GM15510 (cell line): ENCODE data around the gene C5orf63.

ENCODE experiments used
- POLR2A ChIP-seq: IDR thresholded peaks from 3 replicates; pipeline ENCODE4 v1.6.1; 2011; ENCODE audit warnings: borderline replicate concordance; ENCODE audit not compliant: insufficient read length; ENCODE audit errors: extremely low read depth

The C5orf63 gene

DNA sequence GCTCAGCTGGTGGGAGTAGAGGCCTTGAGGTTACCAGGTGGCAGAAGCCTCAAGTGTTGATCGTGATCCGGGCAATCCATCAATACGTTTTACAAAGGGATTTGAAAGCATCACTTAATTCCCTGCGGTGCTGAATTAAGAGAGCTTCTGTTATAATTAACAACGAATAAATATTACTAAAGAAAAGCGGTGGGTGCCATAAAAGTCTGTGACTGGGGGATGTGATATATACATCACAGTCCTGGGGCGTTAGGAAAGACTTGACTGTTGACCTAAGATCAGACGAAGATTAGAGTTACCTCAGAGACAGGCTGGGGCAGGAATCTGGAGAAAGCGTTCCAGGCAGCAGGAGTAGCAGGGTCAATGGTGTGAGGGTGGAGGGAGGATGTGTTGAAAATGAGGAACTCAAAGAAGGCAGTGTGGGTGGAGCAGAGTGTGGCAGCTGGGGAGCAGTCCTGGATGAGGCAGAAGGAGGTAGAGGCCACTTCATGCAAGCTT, 6.7 kb upstream of the C5orf63 start:
- no peak for TF ChIP-seq POLR2A

DNA sequence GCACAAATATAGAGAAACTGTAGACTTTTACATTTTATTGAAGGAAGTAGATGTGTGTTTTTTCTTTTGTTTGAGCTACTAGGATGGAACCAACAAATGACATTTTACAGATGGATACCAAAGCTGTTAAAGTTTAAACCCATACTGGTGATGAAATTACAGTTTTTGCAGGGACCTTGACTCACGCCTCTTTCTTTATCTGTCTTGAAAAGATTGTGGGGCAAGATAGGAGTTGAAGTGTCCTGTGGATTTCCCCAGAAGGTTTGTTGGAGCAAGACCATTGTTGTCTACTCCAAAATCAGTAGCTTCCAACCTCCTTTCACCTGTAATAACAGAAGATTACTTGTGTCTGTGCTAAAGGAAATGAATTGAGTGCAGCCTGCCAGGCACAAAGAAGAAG, 4.1 kb upstream of the C5orf63 start:
- no peak for TF ChIP-seq POLR2A

DNA sequence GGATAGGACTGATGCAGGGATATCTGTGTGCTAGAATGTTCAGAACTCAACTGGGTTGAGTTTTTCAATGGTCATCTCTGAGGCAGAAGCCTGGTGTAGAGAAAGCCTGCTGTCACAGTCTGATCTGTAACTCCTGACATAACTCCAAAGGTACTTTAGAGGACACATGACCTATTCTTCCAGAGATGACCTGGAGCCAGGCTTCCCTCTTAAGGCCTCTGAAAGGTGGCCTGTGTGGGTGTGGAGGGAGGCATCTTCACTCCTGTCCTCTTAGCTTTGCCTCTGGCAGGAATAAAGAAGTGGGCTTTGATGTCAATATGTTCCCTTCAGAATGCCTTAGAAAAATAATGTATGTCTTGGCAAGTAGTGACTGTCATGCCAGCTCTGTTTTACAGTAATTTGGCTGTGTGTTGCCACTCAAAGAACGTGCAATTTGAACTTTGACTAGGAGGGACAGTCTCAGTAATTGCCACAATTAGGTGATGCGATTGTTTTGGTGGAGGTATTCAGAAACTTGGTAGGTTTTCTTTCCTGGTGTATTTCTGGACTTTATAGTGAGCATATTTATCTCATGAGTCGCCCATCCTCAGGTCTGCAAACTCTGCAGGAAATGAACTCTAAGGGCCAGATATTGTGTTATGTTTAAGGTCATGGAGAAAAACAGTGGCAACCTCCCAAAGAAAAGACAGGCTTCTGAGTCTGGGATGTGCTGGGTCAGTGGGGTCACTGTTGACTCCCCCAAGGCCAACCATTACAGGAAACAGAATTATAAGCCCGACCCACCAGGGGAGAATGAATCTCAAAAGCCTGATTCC, 3.2 kb upstream of the C5orf63 start:
- no peak for TF ChIP-seq POLR2A

DNA sequence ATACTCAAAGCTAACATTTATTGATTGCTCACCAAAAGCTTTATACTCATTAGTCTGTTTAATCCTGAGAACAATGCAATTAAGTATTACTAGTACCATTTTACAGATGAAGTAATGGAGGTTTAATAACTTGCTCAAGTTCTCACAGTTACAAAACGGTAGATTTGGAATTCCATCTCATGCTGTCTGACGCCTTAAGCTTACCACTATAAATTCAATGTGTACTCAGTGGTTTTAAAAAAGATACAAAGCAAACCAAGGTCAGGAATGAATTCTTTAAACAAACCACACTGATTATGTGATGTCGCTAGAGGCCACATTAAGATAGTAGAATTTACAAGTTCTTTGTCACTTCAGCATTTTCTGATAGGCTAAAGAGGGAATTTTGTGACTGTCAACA, 1.2 kb upstream of the C5orf63 start:
- no peak for TF ChIP-seq POLR2A

DNA sequence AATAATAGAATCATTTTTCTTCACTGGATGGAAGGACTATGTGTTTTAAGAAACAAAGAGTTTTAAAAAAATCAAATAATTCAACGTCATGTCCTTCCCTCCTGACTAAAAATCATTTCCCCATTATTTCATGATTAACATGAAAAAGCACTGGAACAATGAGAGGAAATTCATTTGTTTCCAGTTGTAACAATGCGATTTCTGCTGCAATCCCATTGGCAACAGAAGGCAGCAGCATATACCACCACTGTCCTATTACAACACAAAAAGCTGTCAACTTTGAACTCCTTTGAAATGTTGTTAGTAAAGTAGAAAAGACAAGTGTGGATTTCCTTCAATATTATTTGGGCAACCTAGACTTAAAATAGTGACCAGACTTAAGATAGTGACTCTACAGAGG, 3.1 kb downstream of the C5orf63 start:
- no peak for TF ChIP-seq POLR2A

DNA sequence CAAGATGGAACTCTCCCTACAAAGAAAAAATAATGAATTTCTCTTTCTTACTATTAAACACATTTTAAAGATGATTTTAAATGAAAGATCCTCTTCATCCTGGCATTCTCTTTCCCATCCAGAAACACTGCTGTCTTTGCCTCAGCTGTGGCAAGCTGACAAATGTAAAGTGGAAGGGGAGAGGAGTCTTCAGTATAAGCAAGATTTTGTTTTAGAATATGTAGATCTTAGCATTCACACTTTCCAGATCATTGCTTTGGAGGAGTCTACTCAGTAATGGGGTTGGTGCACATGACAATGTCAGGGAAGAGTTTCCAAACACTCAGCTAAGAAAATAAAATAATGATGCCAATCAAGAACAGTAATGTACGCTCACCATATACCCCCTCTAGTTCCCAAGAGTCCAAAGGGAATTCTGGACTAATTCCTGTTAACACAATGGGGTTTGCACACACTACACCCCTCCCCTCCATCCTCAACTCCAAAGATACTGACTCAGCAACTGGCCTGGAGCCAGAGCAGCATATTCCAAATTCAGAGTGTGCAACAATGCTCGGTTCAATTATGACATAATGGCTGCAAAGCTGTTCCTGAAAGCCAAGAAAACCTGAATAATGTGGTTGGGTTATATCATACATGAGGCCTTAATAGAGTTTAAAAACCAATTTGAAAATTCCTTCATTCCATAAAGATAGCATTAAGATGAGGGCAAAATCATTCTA, 4.6 kb downstream of the C5orf63 start:
- TF ChIP-seq POLR2A = no peak

DNA sequence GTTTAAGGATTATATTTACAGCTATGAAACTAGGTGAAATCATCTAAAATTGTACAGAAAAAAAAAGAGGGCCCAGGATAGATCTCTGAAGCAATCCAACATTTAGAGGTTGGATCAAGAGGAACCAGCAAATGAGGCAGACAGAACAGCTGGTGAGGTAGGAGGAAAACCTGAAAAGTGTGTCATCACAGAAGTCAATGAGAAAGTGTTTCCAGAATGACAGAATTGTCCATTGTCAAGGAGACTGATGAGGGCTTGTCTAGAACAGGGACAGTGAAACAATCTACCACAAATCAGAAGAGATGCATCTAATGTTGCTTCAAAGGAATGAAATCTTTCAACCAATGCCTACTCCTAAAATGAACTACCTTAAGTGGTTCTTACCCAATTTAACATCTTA, 6.6 kb downstream of the C5orf63 start:
- no peak for TF ChIP-seq POLR2A

DNA sequence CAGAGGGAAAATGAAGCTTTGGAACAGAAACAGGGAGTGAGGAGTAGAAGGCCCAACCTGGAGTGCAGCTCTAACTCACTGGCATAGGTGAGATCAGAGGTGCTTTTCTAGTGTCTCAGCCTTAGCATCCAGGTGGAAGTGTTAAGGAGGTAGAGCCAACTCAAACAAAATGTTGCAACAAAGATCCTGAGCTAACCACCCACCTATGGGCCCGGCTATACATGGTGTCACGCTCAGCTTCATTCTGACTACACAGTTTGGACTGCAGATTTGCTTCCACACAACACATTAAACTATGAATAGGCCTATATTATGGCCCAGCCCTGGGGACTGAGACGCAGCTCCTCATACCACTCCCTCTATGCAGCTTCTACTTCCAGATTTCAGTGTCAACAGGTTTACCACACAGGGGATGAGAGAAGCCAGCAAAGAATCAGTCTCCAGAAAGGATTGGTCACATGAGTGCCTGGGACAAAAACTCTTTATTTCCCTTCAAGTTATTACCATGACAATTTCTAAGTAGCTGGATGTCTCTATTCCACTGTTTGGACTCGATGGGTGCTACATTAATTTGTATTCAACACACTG, 9.0 kb downstream of the C5orf63 start:
- no peak for TF ChIP-seq POLR2A

DNA sequence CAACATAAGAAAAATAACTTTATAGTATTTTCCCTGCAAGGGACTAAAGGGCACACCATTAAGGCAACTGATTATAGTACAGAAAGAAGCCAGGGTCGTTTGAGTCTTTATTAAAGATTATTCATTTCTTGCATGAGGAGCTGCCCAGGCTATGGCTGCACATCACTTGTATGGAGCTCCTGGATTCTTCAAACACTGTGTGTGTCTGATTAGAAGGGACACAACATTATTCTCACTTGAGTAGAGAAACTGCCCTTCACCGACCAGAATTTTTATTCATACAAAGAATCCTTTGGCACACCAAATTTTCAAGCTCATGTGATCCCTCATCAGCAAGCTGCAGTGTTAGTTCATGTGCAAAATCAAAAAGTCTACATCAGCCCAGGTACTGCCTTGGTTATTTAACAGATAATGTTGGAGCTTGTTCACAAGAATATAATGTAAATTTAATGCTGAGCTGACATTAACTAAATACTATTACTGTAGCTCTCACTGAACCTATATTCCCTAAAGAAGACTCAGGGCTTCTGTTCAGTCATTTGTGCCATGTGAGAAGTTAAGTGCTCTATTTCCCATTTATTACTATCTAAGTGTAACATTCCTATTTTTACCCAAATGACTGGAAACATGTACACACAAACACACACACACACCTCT, 9.9 kb downstream of the C5orf63 start:
- TF ChIP-seq POLR2A = no peak

DNA sequence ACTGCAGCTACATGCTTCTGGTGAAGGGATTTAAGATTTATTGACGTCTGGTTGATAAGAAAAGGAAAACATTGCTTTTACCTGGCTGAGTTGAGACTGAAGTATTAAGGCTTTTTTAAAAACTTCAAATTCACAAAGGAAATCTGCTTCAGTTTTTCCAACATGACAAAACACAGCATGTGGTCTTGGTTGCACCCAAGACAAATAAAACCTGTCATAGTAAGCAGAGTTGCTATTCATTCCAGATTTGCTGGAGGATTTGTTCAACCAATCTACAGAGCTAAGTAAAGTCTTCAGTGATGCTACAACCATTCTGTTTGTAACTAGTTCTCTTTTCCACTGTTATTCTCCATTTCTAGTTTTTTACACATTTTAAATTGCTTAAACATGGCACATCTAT, 11.3 kb downstream of the C5orf63 start:
- TF ChIP-seq POLR2A = no peak

DNA sequence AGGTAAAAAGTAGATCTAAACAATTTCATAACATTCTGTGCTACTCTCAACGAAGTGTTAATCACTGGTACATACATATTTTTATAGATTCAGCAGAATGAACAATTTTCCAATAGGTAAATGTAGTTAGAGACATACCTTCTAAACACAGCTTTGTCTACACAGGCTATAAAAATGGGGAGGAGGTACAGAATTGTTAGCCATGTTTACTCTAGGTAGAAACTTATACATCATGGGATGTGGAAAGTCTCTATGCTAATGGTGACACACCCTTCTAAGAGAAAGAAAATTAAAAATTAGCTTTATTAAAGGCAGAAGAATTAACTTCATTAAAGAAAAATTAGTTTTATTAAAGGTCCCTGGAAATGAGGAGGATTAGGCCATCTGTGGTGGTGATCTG, 11.8 kb downstream of the C5orf63 start:
- no peak for TF ChIP-seq POLR2A

DNA sequence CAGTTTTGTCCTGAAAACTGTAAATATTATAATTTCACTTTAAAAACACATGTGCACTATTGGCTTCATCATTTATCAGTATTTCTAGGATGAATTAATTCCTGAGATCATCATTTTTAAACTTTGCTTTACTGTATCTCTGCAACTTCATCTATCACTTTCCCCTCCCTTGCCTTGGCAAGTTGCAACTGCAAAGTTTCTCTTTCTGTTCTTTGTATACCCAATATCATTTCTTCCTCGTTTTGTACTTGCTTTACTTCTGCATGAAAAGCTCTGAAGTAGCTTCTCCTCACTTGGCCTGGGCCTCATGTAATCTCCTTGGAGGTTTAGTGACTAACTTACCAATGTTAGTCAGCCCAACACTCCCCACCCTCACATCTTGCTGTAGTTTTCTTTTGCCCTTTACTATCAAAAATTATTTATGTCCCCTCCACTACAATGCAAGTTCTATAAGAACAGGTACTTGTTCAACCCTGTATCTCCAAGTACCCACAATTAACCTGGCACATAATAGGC, 12.8 kb downstream of the C5orf63 start:
- TF ChIP-seq POLR2A = no peak

DNA sequence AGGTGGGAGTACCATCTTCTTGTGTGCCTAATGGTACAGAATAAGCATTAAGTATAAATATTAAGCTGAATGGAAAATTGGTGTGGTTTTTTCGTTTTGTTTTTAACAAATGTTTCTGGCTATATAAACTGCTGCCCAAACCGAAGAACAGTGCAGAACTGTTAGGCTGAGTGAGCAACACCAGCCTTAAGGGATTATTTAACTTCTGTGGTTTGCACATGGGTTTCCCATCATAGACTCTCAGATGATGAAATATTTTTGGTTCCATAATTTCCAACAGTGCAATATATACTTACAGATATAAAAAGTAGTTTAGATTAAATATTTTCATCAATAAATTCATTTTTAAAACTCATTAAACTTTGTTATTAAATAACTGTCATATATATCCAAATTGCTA, 16.4 kb downstream of the C5orf63 start:
- TF ChIP-seq POLR2A = no peak

DNA sequence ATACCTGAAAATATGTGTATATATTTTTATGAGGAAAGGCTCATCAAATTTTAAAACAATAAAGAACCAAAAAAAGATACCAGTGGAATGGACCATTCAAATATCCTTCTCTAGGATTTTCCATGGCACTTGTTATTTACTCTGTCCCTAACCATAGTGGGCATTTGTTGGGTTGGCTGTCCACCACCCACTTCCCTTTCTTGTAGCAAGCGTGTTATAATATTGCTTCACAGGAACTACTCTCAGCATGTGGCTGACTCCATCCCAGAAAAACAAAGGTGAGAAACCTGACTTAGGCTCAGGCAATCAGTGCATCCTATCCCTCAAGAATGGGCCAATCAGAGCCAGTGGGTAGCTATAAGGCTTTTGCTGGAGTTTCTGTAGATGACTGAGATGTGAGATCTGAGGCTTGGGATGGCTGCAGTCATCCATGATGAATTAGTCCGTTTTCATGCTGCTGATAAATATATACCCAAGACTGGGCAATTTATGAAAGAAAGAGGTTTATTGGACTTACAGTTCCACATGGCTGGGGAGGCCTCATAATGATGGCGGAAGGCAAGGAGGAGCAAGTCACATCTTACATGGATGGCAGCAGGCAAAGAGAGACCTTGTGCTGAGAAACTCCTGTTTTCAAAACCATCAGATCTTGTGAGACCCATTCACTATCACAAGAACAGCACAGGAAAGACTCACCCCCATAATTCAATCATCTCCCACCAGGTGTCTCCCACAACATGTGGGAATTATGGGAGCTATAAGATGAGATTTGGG, 17.2 kb downstream of the C5orf63 start:
- TF ChIP-seq POLR2A = no peak
